Dermis lymphatic vessel endothelial cell (primary cell): ENCODE data around the gene MLLT10. TPM values are rescaled to one million over a fixed set of nuclear protein-coding genes. Genes with fewer than 3 reads are reported as not detected.

ENCODE experiments used
- total RNA-seq: library from RNA; depleted of rRNA; stranded (reverse); fragments of >200 nt; gene quantifications from 2 replicates; pipeline ENCODE4 v1.2.1, GENCODE V29; 2014

Gene MLLT10
- 46.2 and 67.1 TPM in 2 replicates for total RNA-seq

GRCh38 chr10:21533467-21534279 is at the start of gene MLLT10:
Gene MLLT10, plus strand, starts transcription at chr10:21534232. Its CDS starts 413 bp downstream, at chr10:21534645.

GRCh38 chr10:21525367-21526187 is 8.5 kb upstream of the MLLT10 start, which contains the start of gene SKIDA1:
Gene SKIDA1, minus strand, starts transcription at chr10:21525682. Its CDS starts 7,860 bp downstream, at chr10:21517822.

Other genes starting within 250 kb of the MLLT10 start
- 4.0 and 5.4 TPM in 2 replicates for gene SKIDA1, start 8.6 kb upstream of the MLLT10 start, total RNA-seq